ENCODE data around the gene KCNK7. TPM values are rescaled to one million over a fixed set of nuclear protein-coding genes. Genes with fewer than 3 reads are reported as not detected.

Gene KCNK7
- total RNA-seq, 1 donor = 1.3 TPM

Small RNA genes within 50 kb of the gene (small RNA-seq; reads per million reads assigned to genes)
- not detected for gene AP001362.1
- gene MIR4690 = not detected

Other genes starting within 250 kb of the KCNK7 start
- gene TIGD3, start 241.0 kb downstream of the KCNK7 start, total RNA-seq = 4.8 TPM
- 7.0 TPM for gene SLC25A45, start 213.2 kb downstream of the KCNK7 start, total RNA-seq
- 77.6 TPM for gene FRMD8, start 209.2 kb downstream of the KCNK7 start, total RNA-seq
- gene NEAT1, start 173.0 kb downstream of the KCNK7 start, total RNA-seq = 102 TPM
- gene MALAT1, start 96.8 kb downstream of the KCNK7 start, total RNA-seq = 2,681 TPM
- gene SCYL1, start 70.7 kb downstream of the KCNK7 start, total RNA-seq = 107 TPM
- 89.1 TPM for gene LTBP3, start 37.4 kb downstream of the KCNK7 start, total RNA-seq
- gene ZNRD2, start 25.3 kb downstream of the KCNK7 start, total RNA-seq = 48.7 TPM
- gene FAM89B, start 23.3 kb downstream of the KCNK7 start, total RNA-seq = 55.5 TPM
- 101 TPM for gene EHBP1L1, start 19.7 kb downstream of the KCNK7 start, total RNA-seq
- 98.6 TPM for gene MAP3K11, start 18.4 kb upstream of the KCNK7 start, total RNA-seq
- 32.6 TPM for gene PCNX3, start 20.0 kb upstream of the KCNK7 start, total RNA-seq
- 154 TPM for gene SIPA1, start 42.3 kb upstream of the KCNK7 start, total RNA-seq
- 107 TPM for gene RELA, start 67.1 kb upstream of the KCNK7 start, total RNA-seq
- gene KAT5, start 116.5 kb upstream of the KCNK7 start, total RNA-seq = 75.7 TPM
- 77.8 TPM for gene RNASEH2C, start 125.0 kb upstream of the KCNK7 start, total RNA-seq
- 16.2 TPM for gene AP5B1, start 185.2 kb upstream of the KCNK7 start, total RNA-seq
- 0.27 TPM for gene OVOL1, start 191.3 kb upstream of the KCNK7 start, total RNA-seq
- 4.3 TPM for gene SNX32, start 238.2 kb upstream of the KCNK7 start, total RNA-seq

Measured in hematopoietic multipotent progenitor cell (in vitro differentiated cells).